Parathyroid adenoma (tissue), 2 donors: ENCODE results near the gene MEIS3.

ENCODE experiments used
- H2AFZ ChIP-seq: fragments of 300-600 bp; sonication (generic); one replicate; pipeline ENCODE4 v1.7.0; 2017; ENCODE audit warnings: antibody characterized with exemption, mild to moderate bottlenecking
- H3K27ac ChIP-seq: fragments of 300-600 bp; sonication (generic); one replicate; pipeline ENCODE4 v1.7.0; 2017
- H3K27me3 ChIP-seq: fragments of 300-600 bp; sonication (generic); one replicate; pipeline ENCODE4 v1.7.0; 2017; ENCODE audit warnings: low read length; ENCODE audit not compliant: control insufficient read depth, insufficient read depth
- H3K36me3 ChIP-seq: fragments of 300-600 bp; sonication (generic); one replicate; pipeline ENCODE4 v1.7.0; 2017; ENCODE audit warnings: low read length; ENCODE audit not compliant: control insufficient read depth, insufficient read depth
- H3K4me1 ChIP-seq: fragments of 300-600 bp; sonication (generic); one replicate; pipeline ENCODE4 v1.7.0; 2017; ENCODE audit warnings: control low read depth
- H3K4me2 ChIP-seq: fragments of 300-600 bp; sonication (generic); one replicate; pipeline ENCODE4 v1.7.0; 2017; ENCODE audit warnings: low read length
- H3K4me3 ChIP-seq: fragments of 300-600 bp; sonication (generic); one replicate; pipeline ENCODE4 v1.7.0; 2017; ENCODE audit warnings: low read depth, low read length
- H3K79me2 ChIP-seq: fragments of 300-600 bp; sonication (generic); one replicate; pipeline ENCODE4 v1.7.0; 2017; ENCODE audit warnings: control low read depth
- H3K9ac ChIP-seq: fragments of 300-600 bp; sonication (generic); one replicate; pipeline ENCODE4 v1.7.0; 2017; ENCODE audit warnings: mild to moderate bottlenecking
- H3K9me3 ChIP-seq: fragments of 300-600 bp; sonication (generic); one replicate; pipeline ENCODE4 v1.7.0; 2017; ENCODE audit warnings: low read length; ENCODE audit not compliant: control insufficient read depth
- CTCF ChIP-seq: fragments of 300-600 bp; sonication (generic); IDR thresholded peaks from one replicate; pipeline ENCODE4 v1.7.0; 2017; ENCODE audit warnings: antibody characterized with exemption, mild to moderate bottlenecking
- donor health status: primary hyperparathyroidism.

MEIS3 gene

DNA sequence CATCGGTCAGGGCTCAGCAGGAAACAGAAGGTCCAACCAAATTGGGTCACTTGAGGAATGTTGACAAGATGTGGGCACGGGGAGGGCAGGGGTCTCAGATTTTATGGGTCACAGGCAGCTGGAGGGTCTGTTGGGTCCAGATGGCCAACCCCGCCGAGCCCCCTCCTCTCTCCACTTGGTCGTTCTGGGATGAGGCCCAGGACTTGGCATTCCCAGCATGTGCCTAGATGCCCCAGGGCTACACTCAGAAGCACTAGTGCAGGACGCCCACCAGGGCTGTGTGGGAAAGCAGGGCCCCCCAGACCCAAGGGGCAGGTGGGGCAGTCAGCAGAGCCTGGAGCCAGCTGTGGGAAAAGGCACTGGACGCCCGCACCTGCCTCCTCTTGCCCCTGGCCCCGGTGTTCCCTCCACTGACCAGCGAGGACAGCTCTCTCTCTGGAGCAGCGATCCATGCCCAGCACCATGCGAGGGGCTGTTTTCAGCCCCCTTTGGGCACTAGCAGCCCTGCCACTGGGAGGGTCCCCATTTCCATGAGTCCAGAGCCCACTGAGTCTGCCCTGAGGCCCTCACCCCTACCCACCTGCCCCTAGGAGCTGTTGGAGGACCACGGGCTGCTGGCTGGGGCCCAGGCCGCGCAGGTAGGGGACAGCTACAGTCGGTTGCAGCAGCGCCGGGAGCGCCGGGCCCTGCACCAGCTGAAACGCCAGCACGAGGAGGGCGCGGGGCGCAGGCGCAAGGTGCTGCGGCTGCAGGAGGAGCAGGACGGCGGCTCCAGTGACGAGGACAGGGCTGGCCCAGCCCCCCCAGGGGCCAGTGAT, 44.2 kb downstream of the MEIS3 start:
- no peaks in the 10 kb centered on the region for H3K4me1 ChIP-seq
- H3K27me3 ChIP-seq: no peaks in the 10 kb centered on the region
- H3K27ac ChIP-seq: no peak overlapping the region
- H3K4me2 ChIP-seq: no peak overlapping the region
- H3K4me3 ChIP-seq: no peak overlapping the region
- H3K36me3 ChIP-seq: no peaks in the 10 kb centered on the region
- no peaks in the 10 kb centered on the region for H3K79me2 ChIP-seq
- no peaks in the 10 kb centered on the region for H3K9me3 ChIP-seq
- no peak for TF ChIP-seq CTCF
- H2AFZ ChIP-seq: no peak overlapping the region
- H3K9ac ChIP-seq: no peak overlapping the region

GRCh38 chr19:47373246-47374240, 45.8 kb downstream of the MEIS3 start:
- Histone ChIP-seq H3K9me3 (no peaks in the 10 kb centered on the region), H3K79me2 (no peaks in the 10 kb centered on the region), H2AFZ (no peak overlapping the region), H3K27me3 (no peaks in the 10 kb centered on the region), H3K9ac (no peak overlapping the region), H3K36me3 (no peaks in the 10 kb centered on the region), H3K4me3 (no peak overlapping the region), H3K4me2 (no peak overlapping the region), H3K27ac (no peak overlapping the region), H3K4me1 (no peaks in the 10 kb centered on the region)
- no peak for TF ChIP-seq CTCF

DNA sequence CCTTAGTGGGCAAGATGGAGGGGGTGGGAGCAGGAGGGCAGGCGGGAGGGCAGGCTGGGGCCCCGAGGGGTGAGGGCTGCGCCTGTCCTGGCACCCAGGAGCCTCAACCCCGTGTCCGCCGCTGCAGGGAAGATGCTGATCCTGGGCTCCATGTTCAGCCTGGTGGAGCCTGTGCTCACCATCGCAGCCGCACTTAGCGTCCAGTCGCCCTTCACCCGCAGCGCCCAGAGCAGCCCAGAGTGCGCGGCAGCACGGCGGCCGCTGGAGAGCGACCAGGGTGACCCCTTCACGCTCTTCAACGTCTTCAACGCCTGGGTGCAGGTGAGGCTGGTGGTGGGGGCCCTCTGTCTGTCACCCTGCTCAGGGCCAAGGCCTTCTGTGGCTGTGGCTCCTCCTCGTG, 46.7 kb downstream of the MEIS3 start:
- H3K27ac ChIP-seq: no peak overlapping the region
- TF ChIP-seq CTCF: no peak
- H3K4me3 ChIP-seq: no peak overlapping the region
- no peaks in the 10 kb centered on the region for H3K9me3 ChIP-seq
- H3K79me2 ChIP-seq: no peaks in the 10 kb centered on the region
- no peaks in the 10 kb centered on the region for H3K27me3 ChIP-seq
- no peak overlapping the region for H3K9ac ChIP-seq
- no peak overlapping the region for H3K4me2 ChIP-seq
- no peaks in the 10 kb centered on the region for H3K4me1 ChIP-seq
- no peak overlapping the region for H2AFZ ChIP-seq
- no peaks in the 10 kb centered on the region for H3K36me3 ChIP-seq

DNA sequence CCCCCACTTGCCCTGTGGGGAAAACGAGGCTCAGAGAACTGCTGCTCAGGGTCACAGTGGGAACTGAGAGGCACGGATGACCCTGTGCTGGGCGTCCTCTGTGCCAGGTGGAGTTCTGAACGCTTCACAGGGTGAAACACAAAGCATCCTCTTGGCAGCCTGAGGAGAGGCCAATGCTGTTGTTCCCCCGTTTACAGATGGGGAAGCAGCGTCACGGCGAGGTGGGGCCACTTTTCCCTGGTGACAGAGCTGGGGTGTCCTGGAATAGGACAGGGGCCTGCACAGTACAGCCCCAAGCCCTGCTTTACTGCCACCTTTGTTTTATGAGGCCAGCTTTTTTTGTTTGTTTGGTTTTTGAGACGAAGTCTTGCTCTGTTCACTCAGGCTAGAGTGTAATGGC, 48.1 kb downstream of the MEIS3 start:
- Histone ChIP-seq H3K9ac (no peak overlapping the region), H3K4me3 (no peak overlapping the region), H3K36me3 (no peaks in the 10 kb centered on the region), H3K79me2 (no peaks in the 10 kb centered on the region), H3K4me2 (no peak overlapping the region), H3K9me3 (no peaks in the 10 kb centered on the region), H2AFZ (no peak overlapping the region), H3K4me1 (no peaks in the 10 kb centered on the region), H3K27me3 (no peaks in the 10 kb centered on the region), H3K27ac (no peak overlapping the region)
- no peak for TF ChIP-seq CTCF
